Motor neuron (in vitro differentiated cells): ENCODE measurements around the gene EIF2B4. TPM values are rescaled to one million over a fixed set of nuclear protein-coding genes. Genes with fewer than 3 reads are reported as not detected.
A peak's percentile ranks its signal among the peaks of the same experiment; 100 is the strongest.

Experiments
- ATAC-seq, 8 experiments: fragments of 200-7000 bp; cut with Tn5 transposase; replicated peaks in 6 of 8; 2 replicates each; pipeline ENCODE4 v1.8.0; 2021; ENCODE audit warnings: mild to moderate bottlenecking in 8 of 8, moderate library complexity in 8 of 8
- H3K27ac ChIP-seq, 2 donors: fragments of 250-450 bp; sonication (Bioruptor Pico); 2 replicates each; pipeline ENCODE4 v1.9.0; 2021; ENCODE audit warnings: antibody characterized with exemption in 2 of 2, mild to moderate bottlenecking in 2 of 2, moderate library complexity in 1 of 2
- H3K4me1 ChIP-seq, 2 donors: fragments of 250-450 bp; sonication (Bioruptor Pico); replicated peaks in 1 of 2; 2 replicates each; pipeline ENCODE4 v1.6.1; 2021; ENCODE audit warnings: antibody characterized with exemption in 2 of 2, mild to moderate bottlenecking in 2 of 2, moderate library complexity in 1 of 2
- H3K4me3 ChIP-seq, 5 donors: fragments of 250-450 bp; sonication (Bioruptor Pico); 2 replicates each; pipeline ENCODE4 v1.9.0; 2021; ENCODE audit warnings: antibody characterized with exemption in 5 of 5, mild to moderate bottlenecking in 5 of 5, moderate library complexity in 4 of 5
- WGBS, 10 experiments: fragments of 450-650 bp; shearing (Covaris generic); methylation state at CpG; one replicate each; pipeline ENCODE4 v1.0.0; 2022; 5-methylcytosine and 5-hydroxymethylcytosine counted together
- in situ Hi-C, 9 experiments: fragments of 400-800 bp; cut with MboI; loops; one replicate each; pipeline ENCODE4 v1.15.0; 2021; ENCODE audit warnings: low sequenced_read_pairs in 9 of 9, low pct_unique_long_range_greater_than_20kb in 2 of 9; ENCODE audit not compliant: unreplicated experiment in 9 of 9
- total RNA-seq, 8 experiments: library from RNA; unstranded; fragments of 300-600 nt; gene quantifications; 2 replicates each; pipeline versions ENCODE4 v1.2.3 to v1.2.4, GENCODE V29; 2022

EIF2B4 gene
- total RNA-seq = 10 to 100 TPM; 24.0 to 51.7 (median 34.6) TPM

- Histone ChIP-seq H3K4me1 (peaks cover 13 to 14% of the 10 kb centered on the region in 2 donors), H3K4me3 (peak within 1 kb of the TSS; percentile 62 to 90 (median 86)), H3K27ac (peak within 1 kb of the TSS; percentile 80 to 93)
- 0 to 2% (median 0%) methylated on average over 2 to 16 of the region's 85 CpGs; no CpG with 5 or more reads in 5 of the 10 experiments for WGBS, 10 experiments
- ATAC-seq = peak; percentile 78 to 96 (median 95)
- in situ Hi-C loops = no loop called here
Observed at GRCh38 chr2:27370026-27370815, at the start of gene EIF2B4, which contains the start of gene SNX17. TSS of gene EIF2B4 (minus strand) at chr2:27370338. CDS start at chr2:27370314, 24 bp downstream. TSS of gene SNX17 (plus strand) at chr2:27370616. CDS start at chr2:27370744, 128 bp downstream.

- in situ Hi-C loops = no loop called here
- WGBS, 10 experiments = 75 to 100% (median 89%) methylated on average over 1 to 3 of the region's 6 CpGs; no CpG with 5 or more reads in 4 of the 10 experiments
Observed at GRCh38 chr2:27416151-27416550, 46.0 kb upstream of the EIF2B4 start.

GRCh38 chr2:27412419-27413152, 42.4 kb upstream of the EIF2B4 start:
- no peak for ATAC-seq
- H3K27ac ChIP-seq = no peak overlapping the region
- in situ Hi-C loops = no loop called here
- H3K4me3 ChIP-seq = no peak overlapping the region
- 58 to 100% (median 79%) methylated on average over 2 to 9 of the region's 9 CpGs for WGBS, 10 experiments
- H3K4me1 ChIP-seq = peaks cover 7 to 10% of the 10 kb centered on the region in 2 donors

More at GRCh38 chr2:27416151-27416550, 46.0 kb upstream of the EIF2B4 start:
- Histone ChIP-seq H3K4me1 (no peaks in the 10 kb centered on the region), H3K27ac (no peak overlapping the region), H3K4me3 (no peak overlapping the region)
- no peak for ATAC-seq

- peak within 1 kb of the TSS; percentile 71 to 100 (median 93) for H3K4me3 ChIP-seq
Observed at GRCh38 chr2:27409321-27410073, 39.4 kb upstream of the EIF2B4 start, which contains the start of gene PPM1G. TSS of gene PPM1G (minus strand) at chr2:27409591. CDS start at chr2:27409422, 169 bp downstream.

GRCh38 chr2:27408601-27409320, 38.6 kb upstream of the EIF2B4 start:
- peak in 3 of 8 experiments; percentile 16 to 69 (median 19) for ATAC-seq
- Histone ChIP-seq H3K4me1 (peaks cover 7 to 10% of the 10 kb centered on the region in 2 donors), H3K27ac (peak overlapping the region; percentile 81 to 96), H3K4me3 (peak overlapping the region; percentile 71 to 100 (median 93))
- 0 to 3% (median 0%) methylated on average over 2 to 11 of the region's 33 CpGs for WGBS, 10 experiments
- in situ Hi-C loops = no loop called here

More at GRCh38 chr2:27409321-27410073, 39.4 kb upstream of the EIF2B4 start, which contains the start of gene PPM1G:
- in situ Hi-C loops = no loop called here
- ATAC-seq = peak; percentile 93 to 97 (median 96)
- WGBS, 10 experiments = 0 to 24% (median 9%) methylated on average over 1 to 21 of the region's 82 CpGs; no CpG with 5 or more reads in 2 of the 10 experiments
- Histone ChIP-seq H3K27ac (peak within 1 kb of the TSS; percentile 81 to 96), H3K4me1 (peaks cover 7 to 10% of the 10 kb centered on the region in 2 donors)

- WGBS, 10 experiments = 5 to 77% (median 44%) methylated on average over 3 to 15 of the region's 16 CpGs
- ATAC-seq = no peak
- in situ Hi-C loops = no loop called here
- peaks cover 7 to 10% of the 10 kb centered on the region in 2 donors for H3K4me1 ChIP-seq
- no peak overlapping the region for H3K27ac ChIP-seq
- peak overlapping the region; percentile 71 to 100 (median 93) for H3K4me3 ChIP-seq
Observed at GRCh38 chr2:27407798-27408491, 37.8 kb upstream of the EIF2B4 start.

GRCh38 chr2:27400348-27401135, 30.4 kb upstream of the EIF2B4 start:
- WGBS, 10 experiments = 94 to 100% (median 95%) methylated on average over 2 of the region's 2 CpGs; no CpG with 5 or more reads in 7 of the 10 experiments
- no peak for ATAC-seq
- no peak overlapping the region for H3K4me3 ChIP-seq
- no peak overlapping the region for H3K27ac ChIP-seq
- in situ Hi-C loops = no loop called here
- no peaks in the 10 kb centered on the region for H3K4me1 ChIP-seq

- in situ Hi-C loops = no loop called here
- 92 to 100% (median 100%) methylated on average over 1 to 4 of the region's 5 CpGs; no CpG with 5 or more reads in 4 of the 10 experiments for WGBS, 10 experiments
- ATAC-seq = no peak
- no peaks in the 10 kb centered on the region for H3K4me1 ChIP-seq
- no peak overlapping the region for H3K4me3 ChIP-seq
- no peak overlapping the region for H3K27ac ChIP-seq
Observed at GRCh38 chr2:27398962-27399361, 28.8 kb upstream of the EIF2B4 start.

GRCh38 chr2:27393225-27393624, 23.1 kb upstream of the EIF2B4 start:
- WGBS, 10 experiments = 98 to 100% methylated on average over 10 to 21 of the region's 33 CpGs; no CpG with 5 or more reads in 8 of the 10 experiments
- in situ Hi-C loops = no loop called here
- Histone ChIP-seq H3K27ac (no peak overlapping the region), H3K4me1 (no peaks in the 10 kb centered on the region), H3K4me3 (no peak overlapping the region)
- no peak for ATAC-seq

GRCh38 chr2:27390822-27391679, 20.9 kb upstream of the EIF2B4 start:
- Histone ChIP-seq H3K27ac (no peak overlapping the region), H3K4me3 (no peak overlapping the region), H3K4me1 (no peaks in the 10 kb centered on the region)
- in situ Hi-C loops = no loop called here
- WGBS, 10 experiments = 89 to 100% (median 96%) methylated on average over 2 to 9 of the region's 9 CpGs
- no peak for ATAC-seq
